ENCODE data around the gene LRRC49.

- no peak for TF ChIP-seq GATA2 (IDR thresholded peaks at IDR 0.05; ENCODE audit: low read depth, low read length)
- no peak for TF ChIP-seq GATA3 (IDR thresholded peaks at IDR 0.05; ENCODE audit: low read depth, low read length)
These were observed 61.5 kb downstream of the LRRC49 start for GRCh38 chr15:70954171-70954570.

Data from SH-SY5Y (cell line).